Esophagus (tissue), 2 donors: Measurements from ENCODE around the gene CHST14. TPM values are rescaled to one million over a fixed set of nuclear protein-coding genes. Genes with fewer than 3 reads are reported as not detected.

Source experiments
- H3K27ac ChIP-seq, 2 donors: one replicate each; pipeline ENCODE4 v1.5.1; 2013; ENCODE audit warnings: low read depth in 2 of 2, mild to moderate bottlenecking in 2 of 2, inconsistent platforms in 1 of 2, low read length in 1 of 2, moderate library complexity in 1 of 2
- H3K27me3 ChIP-seq, 2 donors: one replicate each; pipeline ENCODE4 v1.6.1; 2013; ENCODE audit warnings: low read length in 2 of 2, control low read depth in 1 of 2, mild to moderate bottlenecking in 1 of 2; ENCODE audit not compliant: insufficient read depth in 2 of 2, control insufficient read depth in 1 of 2
- H3K36me3 ChIP-seq, 2 donors: one replicate each; pipeline ENCODE4 v1.6.1; 2013; ENCODE audit warnings: low read length in 1 of 2; ENCODE audit not compliant: control insufficient read depth in 2 of 2, insufficient read depth in 2 of 2
- H3K4me1 ChIP-seq, 2 donors: one replicate each; pipeline ENCODE4 v1.6.1; 2013; ENCODE audit warnings: low read length in 1 of 2; ENCODE audit not compliant: control insufficient read depth in 2 of 2, insufficient read depth in 2 of 2
- H3K4me3 ChIP-seq, 2 donors: one replicate each; pipeline ENCODE4 v1.5.1; 2013; ENCODE audit warnings: low read length in 2 of 2, mild to moderate bottlenecking in 2 of 2, low read depth in 1 of 2, moderate library complexity in 1 of 2
- H3K9me3 ChIP-seq, 2 donors: one replicate each; pipeline ENCODE4 v1.6.1; 2013; ENCODE audit warnings: mild to moderate bottlenecking in 2 of 2, low read depth in 1 of 2, low read length in 1 of 2, moderate library complexity in 1 of 2; ENCODE audit not compliant: control insufficient read depth in 2 of 2, insufficient read depth in 1 of 2
- WGBS, 2 donors: extraction: QIAGEN DNeasy Blood & Tissue Kit; methylation state at CpG; one replicate each; pipeline ENCODE4 v1.1.7; 2013; 5-methylcytosine and 5-hydroxymethylcytosine counted together
- polyA plus RNA-seq, 2 donors: library from polyadenylated mRNA; stranded (reverse); fragments of 200-250 nt; gene quantifications; one replicate each; pipeline ENCODE4 v1.2.3, GENCODE V29; 2013
- donor health status: healthy with polysubstance abuse.
- donor health status: Bipolar disorder and iron deficiency.

CHST14 gene
- polyA plus RNA-seq, 2 donors: 4.3 to 4.4 TPM

DNA sequence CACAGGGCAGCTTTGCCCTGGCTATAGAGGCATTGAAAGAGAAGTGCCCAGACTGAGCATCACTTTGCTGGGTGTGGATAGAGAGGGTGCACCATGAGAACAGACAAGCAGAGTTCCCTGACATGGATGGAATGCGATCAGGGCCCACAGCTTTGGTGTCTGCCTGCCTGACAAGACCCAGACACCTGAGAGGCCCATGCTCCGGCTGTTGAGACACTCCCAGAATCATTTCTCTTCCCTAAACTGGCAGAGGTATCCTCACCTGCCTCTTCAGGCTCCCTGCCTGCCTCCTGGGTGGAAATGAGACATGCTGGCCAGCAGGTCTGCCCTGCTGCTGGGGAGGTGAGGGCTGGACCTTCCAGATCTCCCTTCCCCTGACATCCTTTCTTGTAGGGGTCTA lies 10.4 kb upstream of the CHST14 start:
- H3K36me3 ChIP-seq: peaks cover 2 to 37% of the 10 kb centered on the region in 2 donors
- H3K4me3 ChIP-seq: no peak overlapping the region
- H3K4me1 ChIP-seq: peaks cover 6 to 14% of the 10 kb centered on the region in 2 donors
- no peak overlapping the region for H3K27ac ChIP-seq
- WGBS, 2 donors: 68 to 93% methylated on average over 2 of the region's 2 CpGs
- no peaks in the 10 kb centered on the region for H3K9me3 ChIP-seq
- no peaks in the 10 kb centered on the region for H3K27me3 ChIP-seq

GRCh38 chr15:40461958-40462357 lies 8.8 kb upstream of the CHST14 start:
- H3K4me3 ChIP-seq: no peak overlapping the region
- H3K9me3 ChIP-seq: no peaks in the 10 kb centered on the region
- no peaks in the 10 kb centered on the region for H3K27me3 ChIP-seq
- 95% methylated on average over 21 of the region's 21 CpGs for WGBS, 2 donors
- H3K27ac ChIP-seq: no peak overlapping the region
- peaks cover 12 to 42% of the 10 kb centered on the region in 2 donors for H3K36me3 ChIP-seq
- H3K4me1 ChIP-seq: peaks cover 0 to 8% of the 10 kb centered on the region in 2 donors

- Histone ChIP-seq H3K4me3 (no peak overlapping the region), H3K4me1 (peaks cover 0 to 7% of the 10 kb centered on the region in 2 donors), H3K9me3 (no peaks in the 10 kb centered on the region), H3K27me3 (no peaks in the 10 kb centered on the region), H3K27ac (no peak overlapping the region), H3K36me3 (peaks cover 17 to 42% of the 10 kb centered on the region in 2 donors)
- WGBS, 2 donors: 96 to 99% methylated on average over 2 of the region's 2 CpGs
These were observed 7.5 kb upstream of the CHST14 start for GRCh38 chr15:40463279-40463678.

DNA sequence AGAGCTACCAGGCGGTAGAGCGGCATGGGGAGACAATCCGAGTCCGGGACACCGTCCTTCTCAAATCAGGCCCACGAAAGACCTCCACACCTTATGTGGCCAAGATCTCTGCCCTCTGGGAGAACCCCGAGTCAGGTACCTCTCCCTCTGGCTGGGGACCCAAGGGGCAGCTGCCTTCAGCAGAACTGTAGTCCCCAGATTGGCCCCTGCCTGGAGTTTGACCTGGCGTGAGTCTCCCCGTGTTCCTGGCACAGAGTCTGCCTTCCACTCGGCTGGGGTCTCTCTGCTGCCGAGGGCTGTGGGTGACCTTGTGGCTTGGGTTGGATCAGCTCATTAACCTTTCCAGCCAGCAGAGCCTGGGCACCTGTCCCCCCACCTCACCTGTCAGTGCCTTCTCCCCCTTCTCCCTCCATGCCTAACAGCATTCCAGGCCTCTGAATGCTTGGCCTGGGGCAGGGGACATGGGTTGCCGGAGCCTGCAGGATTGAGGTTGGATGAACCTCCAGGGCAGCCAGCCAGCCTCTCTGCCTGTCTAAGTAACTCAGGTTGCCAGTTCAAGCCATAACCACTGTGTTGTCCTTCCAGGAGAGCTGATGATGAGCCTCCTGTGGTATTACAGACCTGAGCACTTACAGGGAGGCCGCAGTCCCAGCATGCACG lies 6.8 kb upstream of the CHST14 start:
- Histone ChIP-seq H3K27me3 (no peaks in the 10 kb centered on the region), H3K36me3 (peaks cover 17 to 37% of the 10 kb centered on the region in 2 donors), H3K4me1 (peaks cover 0 to 7% of the 10 kb centered on the region in 2 donors), H3K27ac (no peak overlapping the region), H3K4me3 (no peak overlapping the region), H3K9me3 (no peaks in the 10 kb centered on the region)
- WGBS, 2 donors: 86 to 87% methylated on average over 14 of the region's 14 CpGs

GRCh38 chr15:40464595-40465185 lies 6.1 kb upstream of the CHST14 start:
- no peak overlapping the region for H3K4me3 ChIP-seq
- no peaks in the 10 kb centered on the region for H3K27me3 ChIP-seq
- peaks cover 0 to 7% of the 10 kb centered on the region in 2 donors for H3K4me1 ChIP-seq
- H3K27ac ChIP-seq: no peak overlapping the region
- H3K9me3 ChIP-seq: no peaks in the 10 kb centered on the region
- WGBS, 2 donors: 80 to 87% methylated on average over 3 of the region's 3 CpGs
- peaks cover 17 to 32% of the 10 kb centered on the region in 2 donors for H3K36me3 ChIP-seq

- peaks cover 17 to 27% of the 10 kb centered on the region in 2 donors for H3K36me3 ChIP-seq
- 96% methylated on average over 10 of the region's 10 CpGs for WGBS, 2 donors
These were observed 4.8 kb upstream of the CHST14 start for GRCh38 chr15:40465939-40466338.

GRCh38 chr15:40466426-40467260 lies 4.1 kb upstream of the CHST14 start:
- 73 to 75% methylated on average over 7 of the region's 7 CpGs for WGBS, 2 donors
- Histone ChIP-seq H3K36me3 (peaks cover 17 to 27% of the 10 kb centered on the region in 2 donors), H3K27ac (no peak overlapping the region), H3K4me1 (peaks cover 0 to 7% of the 10 kb centered on the region in 2 donors), H3K27me3 (no peaks in the 10 kb centered on the region), H3K4me3 (no peak overlapping the region), H3K9me3 (no peaks in the 10 kb centered on the region)

More at GRCh38 chr15:40465939-40466338, 4.8 kb upstream of the CHST14 start:
- peaks cover 0 to 7% of the 10 kb centered on the region in 2 donors for H3K4me1 ChIP-seq
- no peaks in the 10 kb centered on the region for H3K27me3 ChIP-seq
- no peaks in the 10 kb centered on the region for H3K9me3 ChIP-seq
- no peak overlapping the region for H3K27ac ChIP-seq
- no peak overlapping the region for H3K4me3 ChIP-seq

DNA sequence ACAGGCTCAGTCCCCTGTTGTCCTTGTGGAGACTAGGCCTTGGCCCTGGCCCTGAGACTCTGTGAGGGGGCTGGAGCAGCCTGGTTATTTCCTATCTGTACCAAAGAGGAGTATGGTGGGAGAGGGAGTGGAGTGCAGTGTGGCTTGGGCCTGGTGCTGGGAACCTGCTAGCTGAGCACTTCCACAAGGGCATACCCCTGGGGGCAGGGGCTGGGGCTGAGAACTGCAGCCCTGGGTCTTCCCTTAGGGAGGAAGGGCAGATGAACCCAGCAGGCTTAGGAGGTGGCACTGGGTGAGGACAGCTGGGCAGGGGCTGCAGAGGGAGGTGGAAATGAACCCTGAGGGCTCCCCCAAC lies 3.5 kb upstream of the CHST14 start:
- no peak overlapping the region for H3K4me3 ChIP-seq
- peaks cover 17 to 24% of the 10 kb centered on the region in 2 donors for H3K36me3 ChIP-seq
- peaks cover 0 to 12% of the 10 kb centered on the region in 2 donors for H3K4me1 ChIP-seq
- H3K27me3 ChIP-seq: no peaks in the 10 kb centered on the region
- no peaks in the 10 kb centered on the region for H3K9me3 ChIP-seq
- no peak overlapping the region for H3K27ac ChIP-seq

- Histone ChIP-seq H3K9me3 (no peaks in the 10 kb centered on the region), H3K4me1 (peaks cover 0 to 12% of the 10 kb centered on the region in 2 donors), H3K36me3 (peaks cover 15 to 19% of the 10 kb centered on the region in 2 donors), H3K27ac (no peak overlapping the region), H3K4me3 (no peak overlapping the region), H3K27me3 (no peaks in the 10 kb centered on the region)
- WGBS, 2 donors: 89 to 91% methylated on average over 4 of the region's 4 CpGs
These were observed 1.9 kb upstream of the CHST14 start for GRCh38 chr15:40468898-40469331.
